SK-N-SH treated with all-trans-retinoic acid at 6 μM for 48 hours (cell line): Measurements from ENCODE around the gene ULK1.

Experiments
- BACH2 ChIP-seq: fragments of 250-450 bp; sonication (Bioruptor Pico); IDR thresholded peaks from 2 replicates; pipeline ENCODE4 v1.9.0; 2021; ENCODE audit warnings: mild to moderate bottlenecking, borderline replicate concordance
- ESRRG ChIP-seq: fragments of 250-450 bp; sonication (Bioruptor Pico); IDR thresholded peaks from 2 replicates; pipeline ENCODE4 v1.6.1; 2021; ENCODE audit warnings: mild to moderate bottlenecking
- ISL1 ChIP-seq: fragments of 250-450 bp; sonication (Bioruptor Pico); IDR thresholded peaks from 2 replicates; pipeline ENCODE4 v2.1.2; 2022; ENCODE audit warnings: mild to moderate bottlenecking, moderate library complexity
- OSR1 ChIP-seq: fragments of 250-450 bp; sonication (Bioruptor Pico); IDR thresholded peaks from 2 replicates; pipeline ENCODE4 v1.8.0; 2022; ENCODE audit warnings: moderate library complexity, mild to moderate bottlenecking, inconsistent platforms
- PPARA ChIP-seq: fragments of 250-450 bp; sonication (Bioruptor Pico); IDR thresholded peaks from 2 replicates; pipeline ENCODE4 v1.5.0; 2020; ENCODE audit warnings: mild to moderate bottlenecking, borderline replicate concordance
- RARB ChIP-seq: fragments of 250-450 bp; sonication (Bioruptor Pico); IDR thresholded peaks from 2 replicates; pipeline ENCODE4 v1.8.0; 2021; ENCODE audit warnings: mild to moderate bottlenecking, moderate library complexity
- ZC3H10 ChIP-seq: fragments of 250-450 bp; sonication (Bioruptor Pico); IDR thresholded peaks from 2 replicates; pipeline ENCODE4 v1.5.1; 2021; ENCODE audit warnings: mild to moderate bottlenecking, moderate library complexity
- ZFP3 ChIP-seq: fragments of 250-450 bp; sonication (Bioruptor Pico); IDR thresholded peaks from 2 replicates; pipeline ENCODE4 v1.5.0; 2020; ENCODE audit warnings: mild to moderate bottlenecking, moderate library complexity
- ZFP30 ChIP-seq: fragments of 450-650 bp; formaldehyde crosslinking; IDR thresholded peaks from 2 replicates; pipeline ENCODE4 v1.5.0; 2022; ENCODE audit warnings: mild to moderate bottlenecking, moderate library complexity
- TF ChIP-seq, protein P1 (sequence below): fragments of 250-450 bp; sonication (Bioruptor Pico); IDR thresholded peaks from 2 replicates; pipeline ENCODE4 v1.8.0; 2020; ENCODE audit warnings: mild to moderate bottlenecking, moderate library complexity, borderline replicate concordance
- TF ChIP-seq, protein P2 (sequence below): fragments of 250-450 bp; sonication (Bioruptor Pico); IDR thresholded peaks from 2 replicates; pipeline ENCODE4 v1.5.1; 2020; ENCODE audit warnings: low read depth, mild to moderate bottlenecking, moderate library complexity
- TF ChIP-seq, protein P3 (sequence below): fragments of 250-450 bp; sonication (Bioruptor Pico); IDR thresholded peaks from 2 replicates; pipeline ENCODE4 v1.8.0; 2021; ENCODE audit warnings: low read depth, mild to moderate bottlenecking, moderate library complexity, borderline replicate concordance

DNA sequence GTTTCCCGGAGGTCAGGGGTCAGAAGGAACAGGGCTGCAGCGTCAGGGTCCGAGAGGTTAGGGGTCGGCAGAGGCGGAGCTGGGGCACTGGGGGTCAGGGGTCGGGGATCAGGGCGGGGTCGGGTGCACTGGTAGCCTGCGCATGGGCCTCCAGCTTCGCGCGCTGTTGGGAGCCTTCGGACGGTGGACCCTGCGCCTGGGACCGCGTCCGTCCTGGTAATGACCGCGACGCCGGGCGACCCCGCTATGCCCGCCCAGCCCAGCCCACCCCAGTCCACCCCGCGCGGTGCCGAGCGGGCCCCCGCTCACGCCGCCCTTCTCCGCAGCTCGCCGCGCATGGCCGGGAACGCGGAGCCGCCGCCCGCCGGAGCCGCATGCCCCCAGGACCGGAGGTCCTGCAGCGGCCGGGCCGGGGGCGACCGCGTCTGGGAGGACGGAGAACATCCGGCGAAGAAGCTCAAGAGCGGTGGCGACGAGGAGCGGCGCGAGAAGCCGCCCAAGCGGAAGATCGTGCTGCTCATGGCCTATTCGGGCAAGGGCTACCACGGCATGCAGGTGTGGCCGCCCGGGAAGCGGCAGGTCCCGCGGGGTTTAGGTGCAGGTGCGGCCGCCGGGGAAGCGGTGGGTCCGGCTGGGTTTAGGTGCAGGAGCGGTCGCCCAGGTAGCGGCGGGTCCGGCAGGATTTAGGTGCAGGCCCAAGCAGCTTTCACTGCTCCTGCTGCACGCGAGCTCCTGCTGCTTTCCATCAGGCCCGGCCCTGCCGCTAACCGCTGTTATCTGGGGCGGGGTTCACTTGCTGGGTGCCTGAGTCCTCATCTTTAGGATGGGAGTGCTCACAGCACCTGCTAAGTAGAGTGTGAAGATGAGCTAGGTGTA, 35.4 kb downstream of the ULK1 start:
- TF ChIP-seq ZFP3 (no peak), ESRRG (CRISPR knock-in tag) (no peak), BACH2 (CRISPR knock-in tag) (no peak), ISL1 (CRISPR knock-in tag) (no peak), RARB (CRISPR knock-in tag) (no peak), ZC3H10 (CRISPR knock-in tag) (no peak), OSR1 (no peak), ZFP30 (no peak), PPARA (CRISPR knock-in tag) (no peak)
- TF ChIP-seq, protein P1, sequence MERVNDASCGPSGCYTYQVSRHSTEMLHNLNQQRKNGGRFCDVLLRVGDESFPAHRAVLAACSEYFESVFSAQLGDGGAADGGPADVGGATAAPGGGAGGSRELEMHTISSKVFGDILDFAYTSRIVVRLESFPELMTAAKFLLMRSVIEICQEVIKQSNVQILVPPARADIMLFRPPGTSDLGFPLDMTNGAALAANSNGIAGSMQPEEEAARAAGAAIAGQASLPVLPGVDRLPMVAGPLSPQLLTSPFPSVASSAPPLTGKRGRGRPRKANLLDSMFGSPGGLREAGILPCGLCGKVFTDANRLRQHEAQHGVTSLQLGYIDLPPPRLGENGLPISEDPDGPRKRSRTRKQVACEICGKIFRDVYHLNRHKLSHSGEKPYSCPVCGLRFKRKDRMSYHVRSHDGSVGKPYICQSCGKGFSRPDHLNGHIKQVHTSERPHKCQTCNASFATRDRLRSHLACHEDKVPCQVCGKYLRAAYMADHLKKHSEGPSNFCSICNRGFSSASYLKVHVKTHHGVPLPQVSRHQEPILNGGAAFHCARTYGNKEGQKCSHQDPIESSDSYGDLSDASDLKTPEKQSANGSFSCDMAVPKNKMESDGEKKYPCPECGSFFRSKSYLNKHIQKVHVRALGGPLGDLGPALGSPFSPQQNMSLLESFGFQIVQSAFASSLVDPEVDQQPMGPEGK (CRISPR knock-in tag), result no peak
- TF ChIP-seq, protein P2, sequence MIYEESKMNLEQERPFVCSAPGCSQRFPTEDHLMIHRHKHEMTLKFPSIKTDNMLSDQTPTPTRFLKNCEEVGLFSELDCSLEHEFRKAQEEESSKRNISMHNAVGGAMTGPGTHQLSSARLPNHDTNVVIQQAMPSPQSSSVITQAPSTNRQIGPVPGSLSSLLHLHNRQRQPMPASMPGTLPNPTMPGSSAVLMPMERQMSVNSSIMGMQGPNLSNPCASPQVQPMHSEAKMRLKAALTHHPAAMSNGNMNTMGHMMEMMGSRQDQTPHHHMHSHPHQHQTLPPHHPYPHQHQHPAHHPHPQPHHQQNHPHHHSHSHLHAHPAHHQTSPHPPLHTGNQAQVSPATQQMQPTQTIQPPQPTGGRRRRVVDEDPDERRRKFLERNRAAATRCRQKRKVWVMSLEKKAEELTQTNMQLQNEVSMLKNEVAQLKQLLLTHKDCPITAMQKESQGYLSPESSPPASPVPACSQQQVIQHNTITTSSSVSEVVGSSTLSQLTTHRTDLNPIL (CRISPR knock-in tag), result no peak
- TF ChIP-seq, protein P3, sequence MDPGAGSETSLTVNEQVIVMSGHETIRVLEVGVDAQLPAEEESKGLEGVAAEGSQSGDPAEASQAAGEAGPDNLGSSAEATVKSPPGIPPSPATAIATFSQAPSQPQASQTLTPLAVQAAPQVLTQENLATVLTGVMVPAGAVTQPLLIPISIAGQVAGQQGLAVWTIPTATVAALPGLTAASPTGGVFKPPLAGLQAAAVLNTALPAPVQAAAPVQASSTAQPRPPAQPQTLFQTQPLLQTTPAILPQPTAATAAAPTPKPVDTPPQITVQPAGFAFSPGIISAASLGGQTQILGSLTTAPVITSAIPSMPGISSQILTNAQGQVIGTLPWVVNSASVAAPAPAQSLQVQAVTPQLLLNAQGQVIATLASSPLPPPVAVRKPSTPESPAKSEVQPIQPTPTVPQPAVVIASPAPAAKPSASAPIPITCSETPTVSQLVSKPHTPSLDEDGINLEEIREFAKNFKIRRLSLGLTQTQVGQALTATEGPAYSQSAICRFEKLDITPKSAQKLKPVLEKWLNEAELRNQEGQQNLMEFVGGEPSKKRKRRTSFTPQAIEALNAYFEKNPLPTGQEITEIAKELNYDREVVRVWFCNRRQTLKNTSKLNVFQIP (CRISPR knock-in tag), result no peak
